ENCODE data around the gene WDR12. TPM values are rescaled to one million over a fixed set of nuclear protein-coding genes. Genes with fewer than 3 reads are reported as not detected.

Gene WDR12
- total RNA-seq, 1 donor = 8.3 TPM

Other genes starting within 250 kb of the WDR12 start
- 4.6 TPM for gene ICA1L, start 39.9 kb downstream of the WDR12 start, total RNA-seq
- 9.2 TPM for gene CARF, start 602 bp upstream of the WDR12 start, total RNA-seq
- 6.7 TPM for gene NBEAL1, start 103.2 kb upstream of the WDR12 start, total RNA-seq

Data from hematopoietic multipotent progenitor cell (in vitro differentiated cells).